ENCODE results near the gene PRSS2. TPM values are rescaled to one million over a fixed set of nuclear protein-coding genes. Genes with fewer than 3 reads are reported as not detected.
"Not testable (repeated sequence)": the region's sequence is repeated elsewhere in the genome, so short reads cannot be mapped to it uniquely, and the experiment has no call there.

Gene PRSS2
- total RNA-seq, 4 donors from 2014 or later: not detected

DNA sequence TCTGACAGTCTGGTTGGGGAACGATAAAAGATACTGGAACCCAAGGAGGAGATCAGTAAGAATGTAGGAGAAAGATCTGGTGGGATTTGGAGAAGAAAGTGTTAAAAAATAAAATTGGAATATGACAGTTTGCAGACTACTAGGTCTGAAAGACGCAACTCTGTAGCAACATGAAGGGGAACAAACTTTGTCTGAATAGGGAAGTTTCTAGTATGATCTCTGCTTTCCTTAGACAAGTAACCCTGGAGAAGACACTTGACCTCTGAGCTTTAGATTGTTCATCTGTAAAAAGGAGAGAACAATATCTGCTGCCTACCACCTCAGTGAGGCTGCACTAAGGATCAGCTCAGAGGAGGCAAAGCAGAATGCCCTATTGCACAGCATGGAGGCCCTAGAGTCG is 24.5 kb upstream of the PRSS2 start:
- H3K27ac ChIP-seq: no peak overlapping the region
- no peak for DNase-seq
- no peaks in the 10 kb centered on the region for H3K27me3 ChIP-seq
- no peaks in the 10 kb centered on the region for H3K36me3 ChIP-seq
- TF ChIP-seq POLR2AphosphoS5 (IDR thresholded peaks at IDR 0.05) (no peak), POLR2A (IDR thresholded peaks at IDR 0.05) (no peak), EP300 (IDR thresholded peaks at IDR 0.05; ENCODE audit: low read depth) (no peak), CTCF (IDR thresholded peaks at IDR 0.05) (no peak)
- 66 to 81% methylated on average over 2 to 3 of the region's 3 CpGs for WGBS, 2 donors (ENCODE audit: low coverage in 1 of 2)
- intact Hi-C loops (cut with DNase I; ENCODE audit: low total_unique reads): no loop called here
- in situ Hi-C loops (cut with MboI; ENCODE audit: low pct_ligation_motif_present in 1 of 4, low pct_unique_long_range_greater_than_20kb in 1 of 4, low sequenced_read_pairs in 3 of 4): no loop called here
- H3K9me3 ChIP-seq: no peaks in the 10 kb centered on the region
- no peak overlapping the region for H3K4me3 ChIP-seq
- peaks cover 0 to 3% (median 0%) of the 10 kb centered on the region in 4 donors for H3K4me1 ChIP-seq

DNA sequence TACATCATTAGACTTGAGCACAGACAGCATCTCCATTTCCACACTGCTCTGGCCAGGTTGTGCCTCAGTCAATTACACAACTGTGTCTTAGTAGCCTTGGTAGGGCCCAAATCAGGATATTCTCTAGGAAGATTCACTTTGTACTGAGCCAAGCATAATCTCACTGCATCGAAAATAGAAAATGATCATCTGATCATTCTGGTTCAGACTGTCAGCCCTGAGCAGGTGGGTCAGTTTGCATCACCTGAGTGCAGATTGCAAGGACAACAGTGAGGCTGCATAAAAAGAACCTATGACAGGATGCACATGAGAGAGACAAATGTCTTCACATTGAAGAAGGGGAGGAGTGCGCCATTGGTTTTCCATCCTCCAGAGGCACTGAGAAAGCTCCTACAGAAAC is 22.4 kb upstream of the PRSS2 start:
- H3K27ac ChIP-seq; in situ Hi-C loops (cut with MboI; ENCODE audit: low pct_ligation_motif_present in 1 of 4, low pct_unique_long_range_greater_than_20kb in 1 of 4, low sequenced_read_pairs in 3 of 4); DNase-seq: not testable (repeated sequence)

GRCh38 chr7:142749218-142749993 is 21.4 kb upstream of the PRSS2 start, which contains the start of gene PRSS1:
Gene PRSS1 (plus strand): TSS chr7:142749472. CDS start chr7:142749485, 13 bp downstream.
- no peak for DNase-seq
- 80 to 81% methylated on average over 5 to 11 of the region's 11 CpGs for WGBS, 2 donors (ENCODE audit: low coverage in 1 of 2)
- Histone ChIP-seq H3K9me3 (no peaks in the 10 kb centered on the region), H3K36me3 (no peaks in the 10 kb centered on the region), H3K27me3 (no peaks in the 10 kb centered on the region), H3K27ac (no peak within 1 kb of the TSS), H3K4me1 (no peaks in the 10 kb centered on the region), H3K4me3 (no peak within 1 kb of the TSS)
- TF ChIP-seq EP300 (IDR thresholded peaks at IDR 0.05; ENCODE audit: low read depth) (no peak), POLR2A (IDR thresholded peaks at IDR 0.05) (no peak), CTCF (IDR thresholded peaks at IDR 0.05) (no peak), POLR2AphosphoS5 (IDR thresholded peaks at IDR 0.05) (no peak)
- in situ Hi-C loops (cut with MboI; ENCODE audit: low pct_ligation_motif_present in 1 of 4, low pct_unique_long_range_greater_than_20kb in 1 of 4, low sequenced_read_pairs in 3 of 4): no loop called here
- intact Hi-C loops (cut with DNase I; ENCODE audit: low total_unique reads): no loop called here

More for the DNA sequence above, 22.4 kb upstream of the PRSS2 start:
- H3K4me1 ChIP-seq; H3K27me3 ChIP-seq; intact Hi-C loops (cut with DNase I; ENCODE audit: low total_unique reads); H3K4me3 ChIP-seq; H3K36me3 ChIP-seq; H3K9me3 ChIP-seq: not testable (repeated sequence)
- WGBS, 2 donors (ENCODE audit: low coverage in 1 of 2): 93 to 100% methylated on average over 2 of the region's 2 CpGs

DNA sequence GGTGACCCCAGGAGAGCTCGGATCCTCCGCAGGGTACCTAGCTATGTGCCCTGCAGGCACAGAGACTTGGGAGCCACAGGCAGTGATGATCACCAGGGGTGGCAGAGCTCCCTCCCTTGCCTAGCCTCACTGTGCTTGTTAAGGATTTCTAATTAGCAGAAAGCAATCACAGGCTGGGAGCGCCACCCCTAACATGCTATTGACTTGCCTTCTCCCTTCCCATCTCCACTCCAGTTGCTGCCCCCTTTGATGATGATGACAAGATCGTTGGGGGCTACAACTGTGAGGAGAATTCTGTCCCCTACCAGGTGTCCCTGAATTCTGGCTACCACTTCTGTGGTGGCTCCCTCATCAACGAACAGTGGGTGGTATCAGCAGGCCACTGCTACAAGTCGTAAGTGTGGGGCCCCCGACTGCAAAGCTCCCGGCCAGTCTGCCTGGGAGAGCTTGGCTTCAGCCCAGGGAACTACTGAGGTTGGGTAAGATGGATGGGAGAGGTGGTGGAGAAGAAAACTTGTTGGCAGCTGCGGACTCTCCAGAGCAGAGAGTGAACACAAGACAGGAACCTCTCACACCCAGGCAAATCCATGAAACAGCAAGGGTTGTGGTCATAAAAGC is 20.3 kb upstream of the PRSS2 start:
- in situ Hi-C loops (cut with MboI; ENCODE audit: low pct_ligation_motif_present in 1 of 4, low pct_unique_long_range_greater_than_20kb in 1 of 4, low sequenced_read_pairs in 3 of 4) (no loop called here), intact Hi-C loops (cut with DNase I; ENCODE audit: low total_unique reads) (no loop called here)
- Histone ChIP-seq H3K4me3 (no peak overlapping the region), H3K27me3 (no peaks in the 10 kb centered on the region), H3K27ac (no peak overlapping the region), H3K36me3 (no peaks in the 10 kb centered on the region), H3K4me1 (no peaks in the 10 kb centered on the region), H3K9me3 (no peaks in the 10 kb centered on the region)
- no peak for DNase-seq
- WGBS, 2 donors (ENCODE audit: low coverage in 1 of 2): 80 to 100% methylated on average over 1 to 9 of the region's 9 CpGs
- TF ChIP-seq POLR2A (IDR thresholded peaks at IDR 0.05): no peak
- no peak for TF ChIP-seq POLR2AphosphoS5 (IDR thresholded peaks at IDR 0.05)
- TF ChIP-seq CTCF (IDR thresholded peaks at IDR 0.05): no peak
- TF ChIP-seq EP300 (IDR thresholded peaks at IDR 0.05; ENCODE audit: low read depth): no peak

DNA sequence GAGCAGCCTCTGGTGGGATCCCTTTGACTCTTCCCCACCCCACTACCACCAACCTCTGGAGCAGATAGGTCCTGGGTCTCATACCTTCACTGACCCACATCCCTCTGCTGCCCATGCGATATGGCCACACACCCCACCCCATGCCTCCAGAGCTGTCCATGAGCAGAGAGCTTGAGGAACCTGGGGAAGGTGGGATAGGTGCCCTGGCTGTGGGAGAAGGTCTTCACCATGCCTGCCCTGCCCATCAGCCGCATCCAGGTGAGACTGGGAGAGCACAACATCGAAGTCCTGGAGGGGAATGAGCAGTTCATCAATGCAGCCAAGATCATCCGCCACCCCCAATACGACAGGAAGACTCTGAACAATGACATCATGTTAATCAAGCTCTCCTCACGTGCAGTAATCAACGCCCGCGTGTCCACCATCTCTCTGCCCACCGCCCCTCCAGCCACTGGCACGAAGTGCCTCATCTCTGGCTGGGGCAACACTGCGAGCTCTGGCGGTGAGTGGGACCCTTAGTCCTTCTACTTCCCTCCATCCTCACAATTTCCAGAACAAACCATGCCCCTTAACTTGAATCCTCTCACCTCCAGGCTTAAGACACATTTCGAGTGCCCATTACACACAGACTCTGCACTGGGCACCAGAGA is 19.1 kb upstream of the PRSS2 start:
- H3K36me3 ChIP-seq; H3K27me3 ChIP-seq; H3K4me3 ChIP-seq; in situ Hi-C loops (cut with MboI; ENCODE audit: low pct_ligation_motif_present in 1 of 4, low pct_unique_long_range_greater_than_20kb in 1 of 4, low sequenced_read_pairs in 3 of 4); DNase-seq; H3K9me3 ChIP-seq; H3K27ac ChIP-seq; H3K4me1 ChIP-seq; intact Hi-C loops (cut with DNase I; ENCODE audit: low total_unique reads): not testable (repeated sequence)
- WGBS, 2 donors (ENCODE audit: low coverage in 1 of 2): 94 to 96% methylated on average over 7 to 14 of the region's 14 CpGs

Data from transverse colon (tissue), 4 donors.